Retinal pigment epithelial cell (primary cell): Measurements from ENCODE around the gene CDH16.
"Not testable (repeated sequence)": the region's sequence is repeated elsewhere in the genome, so short reads cannot be mapped to it uniquely, and the experiment has no call there.

Experiments
- DNase-seq: peaks from one replicate; pipeline ENCODE4 v3.0.0-alpha.2; 2010; ENCODE audit warnings: low read depth
- H3K4me3 ChIP-seq: 2 replicates; pipeline ENCODE4 v1.5.1; 2011; ENCODE audit warnings: mild to moderate bottlenecking, low read length, control low read depth, moderate library complexity
- CTCF ChIP-seq: conservative IDR thresholded peaks from 2 replicates; pipeline ENCODE4 v1.5.1; 2011; ENCODE audit warnings: low read depth, low read length, control low read depth, inconsistent platforms

The CDH16 gene

GRCh38 chr16:66937725-66938337 is 19.1 kb upstream of the CDH16 start:
- H3K4me3 ChIP-seq: no peak overlapping the region
- DNase-seq: no peak
- TF ChIP-seq CTCF: no peak

GRCh38 chr16:66936889-66937554 is 18.3 kb upstream of the CDH16 start:
- no peak for TF ChIP-seq CTCF
- no peak overlapping the region for H3K4me3 ChIP-seq
- no peak for DNase-seq

- H3K4me3 ChIP-seq: no peak overlapping the region
- DNase-seq: no peak
- no peak for TF ChIP-seq CTCF
Observed at GRCh38 chr16:66936462-66936861, 17.8 kb upstream of the CDH16 start.

- TF ChIP-seq CTCF: no peak
- peak within 1 kb of the TSS; percentile 95 for H3K4me3 ChIP-seq
- DNase-seq: no peak
Observed at GRCh38 chr16:66935314-66936011, 16.8 kb upstream of the CDH16 start, which contains the start of gene CES2. CES2 (plus strand) TSS chr16:66935516; CDS start chr16:66935636, 120 bp downstream.

GRCh38 chr16:66934839-66935313 is 16.2 kb upstream of the CDH16 start:
- DNase-seq: not testable (repeated sequence)
- peak overlapping the region; percentile 95 for H3K4me3 ChIP-seq

GRCh38 chr16:66934138-66934838 is 15.6 kb upstream of the CDH16 start, which contains the start of gene CIAO2B:
CIAO2B (minus strand) TSS chr16:66934402; CDS start chr16:66934364, 38 bp downstream.
- DNase-seq: no peak
- H3K4me3 ChIP-seq: peak within 1 kb of the TSS; percentile 95
- no peak for TF ChIP-seq CTCF

- TF ChIP-seq CTCF: no peak
- peak overlapping the region; percentile 95 for H3K4me3 ChIP-seq
- no peak for DNase-seq
Observed at GRCh38 chr16:66933776-66934137, 15.1 kb upstream of the CDH16 start.
